Natural killer cell treated with Interleukin-12 subunit alpha and Interleukin-12 subunit beta and Interleukin-15 and Interleukin-18, amount 100 ng/mL, for 72 hours (primary cell): ENCODE measurements around the gene MTR. TPM values are rescaled to one million over a fixed set of nuclear protein-coding genes. Genes with fewer than 3 reads are reported as not detected.

Source experiments
- ATAC-seq, 2 donors: fragments of 150-1000 bp; cut with Tn5 transposase in 1 of 2; sonication (Bioruptor Pico), chemical (Tn5 transposase) in 1 of 2; 2 replicates each; pipeline ENCODE4 v1.10.0; 2021
- DNase-seq: peaks from one replicate; pipeline ENCODE4 v3.0.0; 2022; ENCODE audit warnings: low spot score
- H3K27ac Mint-ChIP-seq, 2 donors: 1 replicate in 1 of 2; 2 replicates in 1 of 2; pipeline ENCODE4 v1.8.0; 2022; ENCODE audit warnings: mixed read lengths in 2 of 2, mild to moderate bottlenecking in 1 of 2, moderate library complexity in 1 of 2
- H3K27me3 Mint-ChIP-seq, 2 donors: 1 replicate in 1 of 2; 2 replicates in 1 of 2; pipeline ENCODE4 v1.8.0; 2022; ENCODE audit warnings: mixed read lengths in 2 of 2
- H3K36me3 Mint-ChIP-seq: one replicate; pipeline ENCODE4 v1.8.0; 2022; ENCODE audit warnings: mixed read lengths
- H3K4me1 Mint-ChIP-seq, 2 donors: 1 replicate in 1 of 2; 2 replicates in 1 of 2; pipeline ENCODE4 v1.8.0; 2022; ENCODE audit warnings: low read depth in 2 of 2, mixed read lengths in 2 of 2, mild to moderate bottlenecking in 1 of 2
- H3K4me3 Mint-ChIP-seq: one replicate; pipeline ENCODE4 v1.8.0; 2022; ENCODE audit warnings: mixed read lengths
- H3K9me3 Mint-ChIP-seq: 2 replicates; pipeline ENCODE4 v1.8.0; 2022; ENCODE audit warnings: mixed read lengths
- total RNA-seq, 2 donors: library from RNA; stranded (reverse); gene quantifications; one replicate each; pipeline ENCODE4 v1.2.3, GENCODE V29; 2022

Gene MTR
- total RNA-seq, 2 donors from 2014 or later = 36.3 to 47.1 TPM

- Mint-ChIP-seq H3K27me3 (peaks cover 0 to 5% of the 10 kb centered on the region in 2 donors), H3K27ac (no peak overlapping the region), H3K9me3 (peaks cover 8% of the 10 kb centered on the region), H3K4me1 (no peaks in the 10 kb centered on the region), H3K36me3 (peaks cover 9% of the 10 kb centered on the region), H3K4me3 (no peak overlapping the region)
- ATAC-seq = no peak
- no peak for DNase-seq
Observed at GRCh38 chr1:236921610-236922009, 126.5 kb downstream of the MTR start.

GRCh38 chr1:236922190-236922589 is 127.1 kb downstream of the MTR start:
- Mint-ChIP-seq H3K27me3 (peaks cover 0 to 5% of the 10 kb centered on the region in 2 donors), H3K4me3 (no peak overlapping the region), H3K4me1 (no peaks in the 10 kb centered on the region), H3K36me3 (peaks cover 3% of the 10 kb centered on the region), H3K9me3 (peaks cover 4% of the 10 kb centered on the region), H3K27ac (no peak overlapping the region)
- DNase-seq (no peak), ATAC-seq (no peak)

GRCh38 chr1:236925386-236925785 is 130.3 kb downstream of the MTR start:
- no peak overlapping the region for H3K27ac Mint-ChIP-seq
- DNase-seq = no peak
- no peak overlapping the region for H3K4me3 Mint-ChIP-seq
- H3K4me1 Mint-ChIP-seq = no peaks in the 10 kb centered on the region
- ATAC-seq = no peak
- no peaks in the 10 kb centered on the region for H3K36me3 Mint-ChIP-seq
- peaks cover 0 to 5% of the 10 kb centered on the region in 2 donors for H3K27me3 Mint-ChIP-seq
- H3K9me3 Mint-ChIP-seq = peaks cover 3% of the 10 kb centered on the region

- DNase-seq (no peak), ATAC-seq (peak in 1 of 2 donors; percentile 24)
- Mint-ChIP-seq H3K4me1 (no peaks in the 10 kb centered on the region), H3K4me3 (no peak overlapping the region), H3K27ac (no peak overlapping the region), H3K36me3 (no peaks in the 10 kb centered on the region), H3K9me3 (no peaks in the 10 kb centered on the region), H3K27me3 (peaks cover 0 to 5% of the 10 kb centered on the region in 2 donors)
Observed at GRCh38 chr1:236930503-236930902, 135.4 kb downstream of the MTR start.

GRCh38 chr1:236938760-236939159 is 143.7 kb downstream of the MTR start:
- H3K4me3 Mint-ChIP-seq = no peak overlapping the region
- ATAC-seq = no peak

GRCh38 chr1:236942431-236942830 is 147.3 kb downstream of the MTR start:
- H3K36me3 Mint-ChIP-seq = no peaks in the 10 kb centered on the region
- no peak overlapping the region for H3K27ac Mint-ChIP-seq
- H3K27me3 Mint-ChIP-seq = peaks cover 0 to 32% of the 10 kb centered on the region in 2 donors
- H3K4me1 Mint-ChIP-seq = no peaks in the 10 kb centered on the region
- H3K4me3 Mint-ChIP-seq = no peak overlapping the region
- no peak for DNase-seq
- ATAC-seq = no peak
- no peaks in the 10 kb centered on the region for H3K9me3 Mint-ChIP-seq

More at GRCh38 chr1:236938760-236939159, 143.7 kb downstream of the MTR start:
- Mint-ChIP-seq H3K36me3 (no peaks in the 10 kb centered on the region), H3K4me1 (no peaks in the 10 kb centered on the region), H3K27me3 (peaks cover 5 to 38% of the 10 kb centered on the region in 2 donors), H3K9me3 (no peaks in the 10 kb centered on the region), H3K27ac (no peak overlapping the region)
- no peak for DNase-seq

DNA sequence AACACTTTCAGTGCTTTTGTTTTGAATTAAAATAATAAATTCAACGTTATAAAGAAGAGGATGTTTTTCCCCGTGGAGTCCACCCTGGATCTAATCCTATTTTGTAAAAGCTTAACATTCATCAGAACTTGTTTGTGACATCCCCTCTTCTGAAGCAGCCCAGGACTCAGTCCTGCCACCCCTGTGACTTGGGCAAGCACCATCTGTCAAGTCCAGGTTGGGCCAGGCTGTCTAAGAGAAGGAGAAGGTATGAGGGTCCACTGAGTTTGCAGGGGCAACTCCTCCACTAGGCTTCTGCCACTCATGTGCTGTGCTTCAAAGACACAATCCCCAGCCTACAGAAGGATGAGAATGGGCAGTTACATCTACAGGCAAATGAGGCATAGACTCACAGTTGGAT is 149.5 kb downstream of the MTR start:
- Mint-ChIP-seq H3K27me3 (peaks cover 0 to 22% of the 10 kb centered on the region in 2 donors), H3K27ac (no peak overlapping the region), H3K4me1 (no peaks in the 10 kb centered on the region), H3K36me3 (no peaks in the 10 kb centered on the region), H3K9me3 (no peaks in the 10 kb centered on the region), H3K4me3 (no peak overlapping the region)
- DNase-seq (no peak), ATAC-seq (no peak)

DNA sequence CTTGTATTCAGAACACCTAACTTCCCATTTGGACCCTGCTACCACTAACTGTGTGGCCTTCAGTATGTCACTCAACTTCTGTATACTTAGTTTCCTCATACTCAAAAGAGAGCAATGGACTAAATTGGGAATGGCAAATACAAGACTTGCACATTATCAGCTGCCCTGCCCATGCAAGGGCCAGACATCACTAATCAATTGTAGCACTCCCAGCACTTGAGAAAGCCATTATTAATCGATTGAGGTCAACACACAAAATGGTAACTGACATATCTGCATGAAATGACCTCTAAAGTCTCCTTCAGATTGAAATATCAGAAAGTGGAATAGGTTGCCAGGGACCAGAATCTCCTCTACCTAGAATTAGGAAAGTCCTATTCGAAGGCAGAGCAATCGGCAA is 149.9 kb downstream of the MTR start:
- Mint-ChIP-seq H3K4me3 (no peak overlapping the region), H3K9me3 (no peaks in the 10 kb centered on the region)
- no peak for ATAC-seq

GRCh38 chr1:236947794-236948193 is 152.7 kb downstream of the MTR start:
- H3K27me3 Mint-ChIP-seq = peaks cover 3 to 19% of the 10 kb centered on the region in 2 donors
- no peak overlapping the region for H3K4me3 Mint-ChIP-seq
- H3K9me3 Mint-ChIP-seq = no peaks in the 10 kb centered on the region

More for the DNA sequence above, 149.9 kb downstream of the MTR start:
- Mint-ChIP-seq H3K27me3 (peaks cover 0 to 22% of the 10 kb centered on the region in 2 donors), H3K36me3 (no peaks in the 10 kb centered on the region), H3K27ac (no peak overlapping the region), H3K4me1 (no peaks in the 10 kb centered on the region)
- DNase-seq = no peak

GRCh38 chr1:236948381-236948780 is 153.3 kb downstream of the MTR start:
- no peaks in the 10 kb centered on the region for H3K4me1 Mint-ChIP-seq
- no peaks in the 10 kb centered on the region for H3K36me3 Mint-ChIP-seq
- no peak overlapping the region for H3K27ac Mint-ChIP-seq
- H3K9me3 Mint-ChIP-seq = no peaks in the 10 kb centered on the region
- H3K27me3 Mint-ChIP-seq = peaks cover 3 to 19% of the 10 kb centered on the region in 2 donors
- DNase-seq (no peak), ATAC-seq (no peak)
- H3K4me3 Mint-ChIP-seq = no peak overlapping the region

More at GRCh38 chr1:236947794-236948193, 152.7 kb downstream of the MTR start:
- Mint-ChIP-seq H3K36me3 (no peaks in the 10 kb centered on the region), H3K27ac (no peak overlapping the region), H3K4me1 (no peaks in the 10 kb centered on the region)
- no peak for DNase-seq
- no peak for ATAC-seq

- Mint-ChIP-seq H3K9me3 (no peaks in the 10 kb centered on the region), H3K36me3 (no peaks in the 10 kb centered on the region), H3K4me3 (no peak overlapping the region), H3K4me1 (no peaks in the 10 kb centered on the region), H3K27me3 (peaks cover 3 to 23% of the 10 kb centered on the region in 2 donors), H3K27ac (no peak overlapping the region)
- ATAC-seq = no peak
- no peak for DNase-seq
Observed at GRCh38 chr1:236948996-236949395, 153.9 kb downstream of the MTR start.

DNA sequence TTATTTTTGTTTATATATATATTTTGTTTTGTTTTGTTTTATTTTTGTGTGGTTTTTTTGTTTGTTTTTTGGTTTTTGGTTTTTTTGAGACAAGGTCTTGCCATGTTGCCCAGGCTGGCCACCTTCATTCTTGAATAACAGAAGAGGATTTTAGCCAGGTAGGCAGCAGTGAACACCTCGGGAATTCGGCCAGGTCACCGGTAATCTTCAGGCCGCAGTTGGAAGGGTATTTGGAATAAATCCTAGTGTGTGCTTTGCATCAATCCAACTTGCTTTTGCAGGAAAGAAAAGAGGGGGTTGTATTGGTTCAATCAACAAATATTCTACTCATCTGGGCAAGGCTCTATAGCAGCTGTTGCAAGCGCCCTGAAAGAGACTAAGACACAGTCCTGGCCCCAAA is 155.3 kb downstream of the MTR start:
- H3K27me3 Mint-ChIP-seq = peaks cover 3 to 22% of the 10 kb centered on the region in 2 donors

DNA sequence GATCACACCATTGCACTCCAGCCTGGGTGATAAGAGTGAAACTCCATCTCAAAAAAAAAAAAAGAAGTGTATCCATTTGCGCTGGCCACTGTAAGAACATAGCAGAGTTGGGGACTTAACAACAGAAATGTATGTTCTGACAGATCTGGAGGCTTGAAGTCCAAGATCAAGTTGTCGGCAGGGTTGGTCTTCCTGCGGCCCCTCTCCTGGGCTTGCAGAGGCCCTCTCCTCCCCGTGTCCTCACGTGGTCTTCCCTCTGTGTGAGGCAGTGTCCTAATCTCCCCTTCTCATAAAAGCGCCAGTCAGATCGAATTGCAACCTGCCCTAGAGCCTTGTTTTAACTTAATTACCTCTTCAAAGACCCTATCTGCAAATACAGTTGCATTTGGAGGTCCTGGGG is 156.6 kb downstream of the MTR start:
- Mint-ChIP-seq H3K4me1 (no peaks in the 10 kb centered on the region), H3K4me3 (no peak overlapping the region), H3K27ac (no peak overlapping the region), H3K36me3 (no peaks in the 10 kb centered on the region), H3K27me3 (peaks cover 3 to 15% of the 10 kb centered on the region in 2 donors), H3K9me3 (no peaks in the 10 kb centered on the region)
- no peak for DNase-seq
- ATAC-seq = no peak

More for the DNA sequence above, 155.3 kb downstream of the MTR start:
- no peak for DNase-seq
- Mint-ChIP-seq H3K27ac (no peak overlapping the region), H3K4me3 (no peak overlapping the region), H3K36me3 (no peaks in the 10 kb centered on the region), H3K4me1 (no peaks in the 10 kb centered on the region), H3K9me3 (no peaks in the 10 kb centered on the region)
- no peak for ATAC-seq

GRCh38 chr1:236952246-236953003 is 157.3 kb downstream of the MTR start:
- H3K9me3 Mint-ChIP-seq = no peaks in the 10 kb centered on the region
- H3K4me1 Mint-ChIP-seq = no peaks in the 10 kb centered on the region
- ATAC-seq (no peak), DNase-seq (no peak)
- no peak overlapping the region for H3K27ac Mint-ChIP-seq
- H3K27me3 Mint-ChIP-seq = peaks cover 3 to 15% of the 10 kb centered on the region in 2 donors
- no peak overlapping the region for H3K4me3 Mint-ChIP-seq
- H3K36me3 Mint-ChIP-seq = no peaks in the 10 kb centered on the region
